HEK293 (cell line): ENCODE data around the gene SUFU.

ENCODE experiments used
- AEBP2 ChIP-seq: fragments of 450-650 bp; formaldehyde crosslinking; IDR thresholded peaks from 2 replicates; pipeline ENCODE4 v1.5.1; 2016; ENCODE audit warnings: missing biosample characterization, missing genetic modification characterization, borderline replicate concordance
- BCL6B ChIP-seq: fragments of 450-650 bp; formaldehyde crosslinking; IDR thresholded peaks from 2 replicates; pipeline ENCODE4 v1.5.1; 2017; ENCODE audit warnings: missing biosample characterization, missing genetic modification characterization
- HOXA7 ChIP-seq: sonication (generic); formaldehyde crosslinking; IDR thresholded peaks from 2 replicates; pipeline ENCODE4 v1.8.1; 2022; ENCODE audit warnings: missing genetic modification reagents, borderline replicate concordance
- HOXC10 ChIP-seq: sonication (generic); formaldehyde crosslinking; IDR thresholded peaks from 2 replicates; pipeline ENCODE4 v1.8.1; 2023; ENCODE audit warnings: mild to moderate bottlenecking, missing genetic modification reagents
- KLF8 ChIP-seq: fragments of 450-650 bp; formaldehyde crosslinking; IDR thresholded peaks from 2 replicates; pipeline ENCODE4 v1.5.1; 2016; ENCODE audit warnings: missing biosample characterization, missing genetic modification characterization
- SP2 ChIP-seq: fragments of 450-650 bp; formaldehyde crosslinking; IDR thresholded peaks from 2 replicates; pipeline ENCODE4 v1.5.1; 2016; ENCODE audit warnings: missing biosample characterization, missing genetic modification characterization
- TSHZ1 ChIP-seq: fragments of 450-650 bp; formaldehyde crosslinking; IDR thresholded peaks from 2 replicates; pipeline ENCODE4 v1.5.1; 2016; ENCODE audit warnings: missing biosample characterization, missing genetic modification characterization, borderline replicate concordance
- ZBTB17 ChIP-seq: fragments of 450-650 bp; formaldehyde crosslinking; IDR thresholded peaks from 2 replicates; pipeline ENCODE4 v1.5.1; 2016; ENCODE audit warnings: missing biosample characterization, missing genetic modification characterization
- ZBTB20 ChIP-seq: fragments of 450-650 bp; formaldehyde crosslinking; IDR thresholded peaks from 2 replicates; pipeline ENCODE4 v1.5.1; 2016; ENCODE audit warnings: missing biosample characterization, missing genetic modification characterization
- ZBTB7A ChIP-seq: fragments of 450-650 bp; formaldehyde crosslinking; IDR thresholded peaks from 2 replicates; pipeline ENCODE4 v1.5.1; 2016; ENCODE audit warnings: low read depth, missing biosample characterization, missing genetic modification characterization
- ZFP3 ChIP-seq: fragments of 450-650 bp; formaldehyde crosslinking; IDR thresholded peaks from 2 replicates; pipeline ENCODE4 v1.5.1; 2016; ENCODE audit warnings: low read depth, missing biosample characterization, missing genetic modification characterization
- ZFP69B ChIP-seq: fragments of 450-650 bp; formaldehyde crosslinking; IDR thresholded peaks from 2 replicates; pipeline ENCODE4 v1.5.1; 2016; ENCODE audit warnings: missing biosample characterization, missing genetic modification characterization
- ZIC2 ChIP-seq: fragments of 450-650 bp; formaldehyde crosslinking; IDR thresholded peaks from 2 replicates; pipeline ENCODE4 v1.5.1; 2016; ENCODE audit warnings: missing biosample characterization, missing genetic modification characterization
- ZNF175 ChIP-seq: fragments of 450-650 bp; formaldehyde crosslinking; IDR thresholded peaks from 2 replicates; pipeline ENCODE4 v1.5.1; 2016; ENCODE audit warnings: missing biosample characterization, missing genetic modification characterization
- ZNF211 ChIP-seq: fragments of 450-650 bp; formaldehyde crosslinking; IDR thresholded peaks from 2 replicates; pipeline ENCODE4 v1.5.1; 2016; ENCODE audit warnings: low read depth, missing biosample characterization, missing genetic modification characterization
- ZNF24 ChIP-seq: fragments of 450-650 bp; formaldehyde crosslinking; IDR thresholded peaks from 2 replicates; pipeline ENCODE4 v1.5.1; 2016; ENCODE audit warnings: missing biosample characterization, missing genetic modification characterization
- ZNF324 ChIP-seq: fragments of 450-650 bp; formaldehyde crosslinking; IDR thresholded peaks from 2 replicates; pipeline ENCODE4 v1.5.1; 2016; ENCODE audit warnings: missing biosample characterization, missing genetic modification characterization
- ZNF48 ChIP-seq: fragments of 450-650 bp; formaldehyde crosslinking; IDR thresholded peaks from 2 replicates; pipeline ENCODE4 v1.5.1; 2016; ENCODE audit warnings: missing biosample characterization, missing genetic modification characterization
- ZNF501 ChIP-seq: fragments of 450-650 bp; formaldehyde crosslinking; IDR thresholded peaks from 2 replicates; pipeline ENCODE4 v1.5.1; 2016; ENCODE audit warnings: missing biosample characterization, missing genetic modification characterization
- ZNF514 ChIP-seq: fragments of 450-650 bp; formaldehyde crosslinking; IDR thresholded peaks from 2 replicates; pipeline ENCODE4 v1.5.1; 2016; ENCODE audit warnings: missing biosample characterization, missing genetic modification characterization
- ZNF530 ChIP-seq: fragments of 450-650 bp; formaldehyde crosslinking; IDR thresholded peaks from 2 replicates; pipeline ENCODE4 v1.5.1; 2016; ENCODE audit warnings: low read depth, missing biosample characterization, missing genetic modification characterization
- ZNF561 ChIP-seq: fragments of 450-650 bp; IDR thresholded peaks from 2 replicates; pipeline ENCODE4 v1.5.1; 2018; ENCODE audit warnings: missing biosample characterization, missing genetic modification characterization, borderline replicate concordance
- ZNF580 ChIP-seq: fragments of 450-650 bp; formaldehyde crosslinking; IDR thresholded peaks from 2 replicates; pipeline ENCODE4 v1.5.1; 2016; ENCODE audit warnings: missing biosample characterization, missing genetic modification characterization
- ZNF677 ChIP-seq: fragments of 450-650 bp; IDR thresholded peaks from 2 replicates; pipeline ENCODE4 v1.5.0; 2018; ENCODE audit warnings: missing biosample characterization, mild to moderate bottlenecking, missing genetic modification characterization, moderate library complexity
- ZNF76 ChIP-seq: fragments of 450-650 bp; formaldehyde crosslinking; IDR thresholded peaks from 2 replicates; pipeline ENCODE4; 2016; ENCODE audit warnings: low read depth, missing biosample characterization, missing genetic modification characterization, borderline replicate concordance
- ZNF777 ChIP-seq: fragments of 450-650 bp; formaldehyde crosslinking; IDR thresholded peaks from 2 replicates; pipeline ENCODE4 v1.5.1; 2017; ENCODE audit warnings: missing biosample characterization, missing genetic modification characterization, borderline replicate concordance
- ZNF785 ChIP-seq: fragments of 450-650 bp; formaldehyde crosslinking; IDR thresholded peaks from 2 replicates; pipeline ENCODE4 v1.5.1; 2016; ENCODE audit warnings: missing biosample characterization, missing genetic modification characterization
- TF ChIP-seq, protein P1 (sequence below): fragments of 450-650 bp; IDR thresholded peaks from 2 replicates; pipeline ENCODE4 v1.5.1; 2018; ENCODE audit warnings: missing biosample characterization, mild to moderate bottlenecking, missing genetic modification characterization
- TF ChIP-seq, protein P2 (sequence below): fragments of 450-650 bp; formaldehyde crosslinking; IDR thresholded peaks from 2 replicates; pipeline ENCODE4 v1.5.1; 2017; ENCODE audit warnings: missing biosample characterization, missing genetic modification characterization

SUFU gene

DNA sequence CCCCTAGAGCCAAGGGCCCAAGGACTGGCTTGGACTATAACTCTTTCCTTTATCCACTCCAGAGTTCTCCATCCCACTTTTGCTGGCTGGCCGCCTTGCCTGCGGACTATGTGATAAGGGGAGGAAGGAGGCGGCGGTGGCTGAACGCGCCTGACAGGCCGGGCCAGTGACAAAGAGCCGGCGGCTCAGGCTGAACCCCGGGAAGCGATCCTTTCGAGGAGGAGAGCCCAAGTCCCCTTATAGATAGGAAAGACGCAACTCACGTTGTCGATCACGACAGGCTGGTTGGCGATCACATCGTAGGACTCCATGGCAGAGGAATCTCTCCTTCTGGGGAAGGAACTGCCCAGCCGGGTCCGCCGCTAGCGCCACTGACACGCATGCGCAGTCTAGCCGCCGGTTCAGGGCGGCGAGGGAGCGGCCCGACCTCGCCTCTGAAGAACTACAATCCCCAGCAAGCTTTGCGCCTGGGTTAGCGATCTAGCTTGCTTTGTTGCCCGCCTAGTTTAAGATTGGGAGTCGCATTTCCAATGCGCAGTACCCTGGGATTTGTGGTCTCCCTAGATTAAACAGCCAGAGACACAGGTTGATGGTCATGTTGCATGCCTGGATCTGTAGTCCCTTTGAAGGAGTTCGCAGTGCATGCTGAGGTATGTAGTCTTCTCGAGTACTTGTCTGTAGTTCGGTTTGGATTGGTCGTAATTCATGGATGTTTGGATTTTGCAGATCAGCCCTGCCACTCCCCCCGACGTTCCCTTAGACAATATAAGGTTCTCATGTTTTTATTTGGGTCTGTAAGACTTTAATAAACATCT lies 1.2 kb upstream of the SUFU start, which contains the start of gene ACTR1A (continued):
- no peak for TF ChIP-seq ZNF777
- TF ChIP-seq ZNF501 (tag by site-specific recombination) = no peak; the same call in 1 of the 2 replicates
- TF ChIP-seq ZBTB17 (tag by site-specific recombination) = peak; percentile 100
- TF ChIP-seq, protein P1, sequence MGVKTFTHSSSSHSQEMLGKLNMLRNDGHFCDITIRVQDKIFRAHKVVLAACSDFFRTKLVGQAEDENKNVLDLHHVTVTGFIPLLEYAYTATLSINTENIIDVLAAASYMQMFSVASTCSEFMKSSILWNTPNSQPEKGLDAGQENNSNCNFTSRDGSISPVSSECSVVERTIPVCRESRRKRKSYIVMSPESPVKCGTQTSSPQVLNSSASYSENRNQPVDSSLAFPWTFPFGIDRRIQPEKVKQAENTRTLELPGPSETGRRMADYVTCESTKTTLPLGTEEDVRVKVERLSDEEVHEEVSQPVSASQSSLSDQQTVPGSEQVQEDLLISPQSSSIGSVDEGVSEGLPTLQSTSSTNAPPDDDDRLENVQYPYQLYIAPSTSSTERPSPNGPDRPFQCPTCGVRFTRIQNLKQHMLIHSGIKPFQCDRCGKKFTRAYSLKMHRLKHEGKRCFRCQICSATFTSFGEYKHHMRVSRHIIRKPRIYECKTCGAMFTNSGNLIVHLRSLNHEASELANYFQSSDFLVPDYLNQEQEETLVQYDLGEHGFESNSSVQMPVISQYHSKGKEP (tag by site-specific recombination) = 0 out of 2 replicates have a peak, but pooled peaks have one; percentile 19
- no peak for TF ChIP-seq ZNF530 (tag by site-specific recombination)
- TF ChIP-seq AEBP2 (tag by site-specific recombination) = no peak
- peak; percentile 51; the same call in 1 of the 2 replicates for TF ChIP-seq KLF8
- TF ChIP-seq ZNF514 = no peak
- no peak for TF ChIP-seq ZFP3 (tag by site-specific recombination)
- TF ChIP-seq, protein P2, sequence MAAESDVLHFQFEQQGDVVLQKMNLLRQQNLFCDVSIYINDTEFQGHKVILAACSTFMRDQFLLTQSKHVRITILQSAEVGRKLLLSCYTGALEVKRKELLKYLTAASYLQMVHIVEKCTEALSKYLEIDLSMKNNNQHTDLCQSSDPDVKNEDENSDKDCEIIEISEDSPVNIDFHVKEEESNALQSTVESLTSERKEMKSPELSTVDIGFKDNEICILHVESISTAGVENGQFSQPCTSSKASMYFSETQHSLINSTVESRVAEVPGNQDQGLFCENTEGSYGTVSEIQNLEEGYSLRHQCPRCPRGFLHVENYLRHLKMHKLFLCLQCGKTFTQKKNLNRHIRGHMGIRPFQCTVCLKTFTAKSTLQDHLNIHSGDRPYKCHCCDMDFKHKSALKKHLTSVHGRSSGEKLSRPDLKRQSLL (tag by site-specific recombination) = 0 out of 2 replicates have a peak, but pooled peaks have one; percentile 8
- no peak for TF ChIP-seq ZNF48 (tag by site-specific recombination)
- TF ChIP-seq SP2 = peak; percentile 61
- TF ChIP-seq ZNF785 (tag by site-specific recombination) = no peak
- TF ChIP-seq HOXA7 (CRISPR knock-in tag) = no peak
- peak; percentile 60; the same call in 1 of the 2 replicates for TF ChIP-seq ZNF561 (tag by site-specific recombination)
- peak; percentile 41; the same call in 1 of the 2 replicates for TF ChIP-seq ZBTB7A (tag by site-specific recombination)
- TF ChIP-seq ZNF677 (tag by site-specific recombination) = no peak
- TF ChIP-seq ZBTB20 (tag by site-specific recombination) = peak; percentile 95
- TF ChIP-seq ZNF211 = no peak
- no peak for TF ChIP-seq TSHZ1
- TF ChIP-seq ZIC2 (tag by site-specific recombination) = no peak
- TF ChIP-seq BCL6B = no peak
- TF ChIP-seq ZNF324 = peak; percentile 71; the same call in 1 of the 2 replicates
- no peak for TF ChIP-seq ZNF175
- TF ChIP-seq ZNF580 (tag by site-specific recombination) = no peak
- peak; percentile 100 for TF ChIP-seq ZNF76 (tag by site-specific recombination)
- TF ChIP-seq HOXC10 (CRISPR knock-in tag) = no peak
- no peak for TF ChIP-seq ZNF24 (tag by site-specific recombination)
- TF ChIP-seq ZFP69B (tag by site-specific recombination) = peak; percentile 97
